Measurements from ENCODE around the gene SLTM.
"Not testable (repeated sequence)": the region's sequence is repeated elsewhere in the genome, so short reads cannot be mapped to it uniquely, and the experiment has no call there.

Gene SLTM

DNA sequence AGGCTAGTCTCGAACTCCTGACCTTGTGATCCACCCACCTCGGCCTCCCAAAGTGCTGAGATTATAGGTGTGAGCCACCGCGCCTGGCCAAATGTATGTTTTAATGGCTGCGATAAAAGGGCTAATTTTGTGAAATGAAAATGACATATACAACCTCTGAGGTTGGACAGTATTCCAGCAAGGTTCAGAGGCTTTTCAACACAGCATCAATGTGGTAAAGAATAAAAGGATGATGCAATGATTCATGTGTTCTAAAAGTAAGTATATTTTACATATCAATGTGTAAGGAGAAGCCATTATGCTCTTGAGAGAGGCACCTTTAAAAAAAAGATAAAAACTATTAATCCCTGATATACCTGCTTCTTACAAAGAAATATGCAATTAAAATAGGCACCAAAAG is 6.7 kb downstream of the SLTM start:
- DNase-seq (ENCODE audit: low read depth), result no peak

DNA sequence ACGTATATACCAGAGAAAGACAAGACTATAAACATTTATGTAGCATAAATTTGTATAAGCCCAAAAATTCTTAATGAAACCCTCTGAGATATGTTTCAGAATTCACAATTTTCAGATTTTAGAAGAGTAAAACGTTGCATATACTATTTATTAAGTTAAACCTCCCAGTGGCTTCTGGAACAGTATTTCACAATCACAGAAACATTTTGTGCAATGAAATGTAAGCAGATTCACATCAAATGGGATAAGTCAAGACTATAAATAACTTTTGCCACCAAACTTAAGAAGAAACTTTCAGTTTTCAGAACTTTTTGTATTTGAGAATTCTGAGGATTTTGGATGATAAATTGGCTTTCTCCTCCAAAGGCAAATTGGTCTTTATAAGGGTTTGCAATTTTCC is 9.2 kb downstream of the SLTM start:
- DNase-seq (ENCODE audit: low read depth), result peak; percentile 74

DNA sequence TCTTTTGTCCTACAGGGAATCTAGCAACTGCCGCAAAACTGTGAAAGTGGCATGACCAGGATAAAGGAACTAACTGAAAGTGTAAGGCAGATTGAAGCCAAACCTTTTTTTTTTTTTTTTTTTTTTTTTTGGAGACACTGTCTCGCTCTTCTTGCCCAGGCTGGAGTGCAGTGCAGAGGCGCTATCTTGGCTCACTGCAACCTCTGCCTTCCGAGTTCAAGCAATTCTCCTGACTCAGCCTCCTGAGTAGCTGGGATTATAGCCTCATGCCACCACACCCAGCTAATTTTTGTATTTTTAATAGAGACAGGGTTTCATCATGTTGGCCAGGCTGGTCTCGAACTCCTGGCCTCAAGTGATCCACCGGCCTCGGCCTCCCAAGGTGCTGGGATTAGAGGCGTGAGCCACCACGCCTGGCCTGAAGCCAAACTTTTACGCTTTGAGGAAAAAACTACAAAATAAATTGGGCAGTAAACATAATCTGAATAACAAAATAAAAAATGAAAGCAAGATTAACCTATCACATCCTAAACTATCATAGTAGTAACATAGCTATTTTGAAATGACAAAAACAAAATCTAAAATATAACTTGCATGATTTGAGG is 9.7 kb downstream of the SLTM start:
- DNase-seq (ENCODE audit: low read depth), result no peak

DNA sequence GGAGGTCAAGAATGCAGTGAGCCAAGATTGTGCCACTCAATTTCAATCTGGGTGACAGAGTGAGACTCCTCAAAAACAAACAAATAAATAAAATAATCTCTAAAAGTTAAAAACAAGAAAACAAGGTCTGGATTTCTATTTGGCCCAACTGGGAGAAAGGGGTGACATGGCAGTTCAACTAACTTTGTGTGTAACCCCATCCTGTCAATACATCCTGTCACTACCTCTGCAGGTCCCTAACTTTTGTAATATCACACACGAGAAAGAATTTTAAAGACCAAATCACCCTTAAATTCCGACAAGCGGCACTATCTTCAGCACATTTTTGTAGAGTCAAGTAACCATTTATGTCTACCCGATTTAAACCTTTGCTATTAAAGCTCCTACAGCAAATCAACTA is 10.2 kb downstream of the SLTM start:
- DNase-seq (ENCODE audit: low read depth), result no peak

DNA sequence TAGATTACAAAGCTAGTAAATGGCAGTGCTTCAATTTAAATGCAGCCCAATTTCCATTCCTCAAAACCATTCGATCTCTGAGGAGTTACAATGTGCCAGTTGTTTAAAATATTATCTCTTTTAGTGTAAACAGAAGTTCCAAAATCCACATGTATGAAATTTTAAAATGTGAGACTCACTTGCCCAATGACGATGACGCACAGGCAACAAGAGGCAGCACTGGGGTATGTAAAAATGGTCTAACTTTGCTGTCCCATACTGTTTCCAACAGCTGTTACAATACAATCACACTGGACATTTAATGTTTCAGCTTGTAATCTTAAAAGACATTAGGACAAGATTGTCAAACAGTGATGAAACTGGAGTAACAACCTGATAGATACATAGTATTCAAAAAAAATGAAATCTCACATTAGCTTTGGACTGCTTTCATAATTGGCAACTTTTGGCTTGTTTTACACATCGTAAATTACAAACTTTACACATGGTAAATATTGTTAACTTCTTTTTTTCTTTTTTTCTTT is 12.2 kb downstream of the SLTM start:
- DNase-seq (ENCODE audit: low read depth), result peak; percentile 72

DNA sequence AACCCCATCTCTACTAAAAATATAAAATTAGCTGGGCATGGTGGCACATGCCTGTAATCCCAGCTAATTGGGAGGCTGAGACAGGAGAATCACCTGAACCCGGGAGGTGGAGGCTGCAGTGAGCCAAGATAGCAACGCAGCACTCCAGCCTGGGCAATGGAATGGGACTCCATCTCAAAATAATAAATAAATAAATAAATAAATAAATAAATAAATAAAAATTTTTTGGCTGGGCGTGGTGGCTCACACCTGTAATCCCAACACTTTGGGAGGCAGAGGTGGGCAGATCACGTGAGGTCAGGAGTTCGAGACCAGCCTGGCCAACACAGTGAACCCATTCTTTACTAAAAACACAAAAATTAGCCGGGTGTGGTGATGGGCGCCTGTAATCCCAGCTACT is 13.0 kb downstream of the SLTM start:
- DNase-seq (ENCODE audit: low read depth), result not testable (repeated sequence)

DNA sequence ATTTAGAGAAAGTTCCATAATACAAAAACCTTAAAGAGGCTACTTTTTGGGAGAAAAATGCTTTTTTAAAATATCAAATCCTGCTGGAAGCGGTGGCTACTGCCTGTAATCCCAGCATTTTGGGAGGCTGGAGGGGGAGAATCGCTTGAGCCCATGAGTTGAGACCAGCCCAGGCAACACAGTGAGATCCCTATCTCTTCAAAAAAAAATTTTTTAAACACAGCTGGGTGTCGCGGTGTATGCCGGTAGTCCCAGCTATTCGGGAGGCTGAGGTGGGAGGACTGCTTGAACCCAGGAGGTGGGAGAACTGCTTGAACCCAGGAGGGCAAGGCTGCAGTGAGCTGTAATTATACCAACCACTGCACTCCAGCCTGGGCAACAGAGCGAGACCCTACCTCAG is 14.2 kb downstream of the SLTM start:
- no peak for DNase-seq (ENCODE audit: low read depth)

DNA sequence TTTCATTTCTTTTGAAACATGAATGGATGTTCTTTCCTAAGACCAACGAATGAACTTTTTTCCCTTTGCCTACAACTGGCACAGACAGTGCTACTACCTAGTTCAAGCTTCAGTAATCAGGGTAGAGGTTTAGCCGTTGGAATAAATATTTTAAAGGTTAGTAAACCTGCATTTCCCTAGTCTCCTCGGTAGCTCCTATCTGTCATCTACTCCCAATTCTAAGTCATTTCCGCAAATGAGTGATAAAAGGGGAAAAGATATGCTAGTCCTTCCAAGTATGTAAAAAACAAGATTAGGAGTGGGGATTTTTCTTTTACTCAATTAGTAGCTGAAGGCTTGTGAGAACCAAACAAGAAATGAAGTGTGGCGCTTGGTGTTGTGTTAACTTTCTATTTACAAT is 15.2 kb downstream of the SLTM start:
- DNase-seq (ENCODE audit: low read depth), result no peak

DNA sequence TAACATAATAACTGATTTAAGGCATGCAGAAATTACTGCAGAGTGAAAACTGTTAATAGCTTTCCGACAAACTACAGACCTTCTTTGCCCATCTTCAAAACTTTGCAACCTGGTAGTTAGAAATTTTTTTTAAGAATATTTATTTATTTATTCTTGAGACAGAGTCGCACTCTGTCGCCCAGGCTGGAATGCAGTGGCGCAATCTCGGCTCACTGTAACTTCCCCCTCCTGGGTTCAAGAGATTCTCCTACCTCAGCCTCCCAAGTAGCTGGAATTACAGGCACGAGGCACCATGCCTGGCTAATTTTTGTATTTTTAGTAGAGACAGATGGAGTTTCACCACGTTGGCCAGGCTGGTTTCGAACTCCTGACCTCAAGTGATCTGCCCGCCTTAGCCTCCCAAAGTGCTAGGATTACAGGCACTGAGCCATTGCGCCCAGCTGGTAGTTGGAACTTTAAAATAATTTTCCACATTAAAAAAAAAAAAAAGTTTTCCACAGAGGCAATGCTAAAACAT is 15.8 kb downstream of the SLTM start:
- peak; percentile 16 for DNase-seq (ENCODE audit: low read depth)

DNA sequence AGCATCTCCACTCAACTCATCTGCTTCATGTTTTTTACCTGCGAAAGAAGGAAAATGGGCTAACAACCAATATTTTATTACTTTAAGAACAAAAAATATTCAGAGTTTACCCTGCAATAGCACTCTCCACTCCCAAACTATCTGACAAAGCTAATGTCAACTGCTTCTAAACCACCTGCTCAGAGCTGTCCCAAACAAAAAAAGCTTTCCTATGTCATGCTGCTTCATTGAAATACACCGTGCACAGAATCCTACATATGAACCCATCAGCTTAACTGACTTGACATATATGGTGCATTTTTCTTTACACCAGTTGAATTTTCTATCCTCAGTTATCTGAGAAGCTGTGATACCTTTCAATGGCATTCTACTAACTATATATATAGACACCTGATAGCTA is 16.5 kb downstream of the SLTM start:
- DNase-seq (ENCODE audit: low read depth), result no peak

DNA sequence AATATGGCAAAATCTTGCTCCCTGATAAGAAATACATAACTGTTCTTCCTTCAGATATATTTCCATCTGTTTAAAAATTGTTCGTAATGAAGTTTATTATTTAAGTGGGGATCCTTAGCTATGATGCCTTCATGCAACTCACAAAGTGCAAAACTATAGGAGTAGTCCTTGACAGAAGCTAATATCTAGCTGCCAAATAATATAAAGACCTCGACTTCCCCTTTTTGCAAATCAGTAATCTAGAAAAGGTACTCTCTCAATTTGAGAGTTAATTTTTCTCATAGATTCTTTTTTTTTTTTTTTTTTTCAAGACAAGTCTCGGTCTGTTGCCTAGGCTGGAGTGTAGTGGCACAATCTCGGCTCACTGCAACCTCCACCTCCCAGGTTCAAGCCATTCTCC is 23.0 kb downstream of the SLTM start:
- DNase-seq (ENCODE audit: low read depth), result no peak

DNA sequence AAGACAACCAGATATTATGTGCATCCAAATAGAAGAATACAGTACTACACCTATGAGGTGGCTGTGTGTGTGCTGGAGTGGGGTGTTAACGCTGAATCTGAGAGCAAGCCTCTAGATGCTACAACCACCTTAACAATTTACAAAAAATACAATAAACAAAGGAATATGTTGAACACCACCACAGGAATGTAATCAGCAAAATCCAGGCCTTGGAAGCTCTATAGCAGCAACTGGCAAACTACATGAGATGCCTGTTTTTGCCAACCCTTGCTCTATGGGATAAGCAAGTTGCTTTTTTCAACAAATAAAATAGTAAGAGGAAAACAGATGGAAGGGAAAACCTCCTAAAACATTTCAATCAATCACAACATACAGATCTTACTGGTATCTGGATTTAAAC is 23.9 kb downstream of the SLTM start:
- DNase-seq (ENCODE audit: low read depth), result peak; percentile 10

DNA sequence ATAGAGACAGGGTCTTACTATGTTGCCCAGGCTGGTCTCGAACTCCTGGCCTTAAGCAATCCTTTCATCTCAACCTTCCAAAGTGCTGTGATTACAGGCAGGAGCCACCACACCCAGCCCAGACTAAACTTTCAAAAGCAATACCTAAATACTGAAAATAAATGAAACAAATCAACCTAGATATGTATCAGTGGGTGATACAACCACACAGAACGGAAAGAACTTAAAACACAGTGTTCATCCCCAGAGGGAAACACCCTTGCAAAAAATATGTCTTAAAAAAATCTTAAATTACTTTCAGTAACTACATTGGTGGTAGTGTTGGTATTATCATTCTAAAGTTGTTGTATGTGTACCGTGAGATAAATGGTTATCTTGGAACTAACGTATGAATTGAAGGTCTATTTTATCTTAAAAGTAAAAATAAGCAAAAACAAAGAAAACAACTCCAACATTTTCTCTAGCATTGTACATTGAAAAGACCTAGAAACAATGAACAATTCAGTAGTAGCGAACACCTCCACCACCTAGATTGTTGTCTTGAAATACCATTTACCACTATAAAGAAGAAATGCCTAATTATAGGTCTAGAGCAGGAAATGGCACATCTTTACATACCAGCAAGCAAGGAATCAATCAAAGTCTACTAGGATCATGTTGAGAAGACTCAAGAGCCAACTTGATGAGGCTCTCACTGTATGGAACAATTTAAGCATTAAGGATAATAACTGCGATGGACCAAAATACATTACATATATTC is 24.7 kb downstream of the SLTM start:
- no peak for DNase-seq (ENCODE audit: low read depth)

DNA sequence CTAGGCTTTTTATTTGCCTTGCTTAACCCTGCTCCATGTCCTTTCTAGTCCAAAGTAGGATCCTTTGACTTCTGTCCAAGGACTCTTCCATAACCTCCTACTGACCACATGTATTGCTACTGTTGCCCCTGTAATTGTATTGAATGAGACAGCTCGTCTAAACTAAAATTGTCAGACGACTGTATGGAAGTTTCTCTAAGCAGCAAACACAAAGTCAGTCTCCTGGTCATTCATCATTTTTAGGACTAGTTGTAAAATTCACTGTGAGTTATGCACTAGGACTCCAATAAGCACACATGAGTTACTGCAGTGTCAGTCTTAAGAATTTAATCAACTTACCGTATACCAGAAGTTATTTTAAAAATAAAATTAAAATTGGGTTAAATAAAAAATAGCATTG is 32.8 kb downstream of the SLTM start:
- DNase-seq (ENCODE audit: low read depth), result no peak

DNA sequence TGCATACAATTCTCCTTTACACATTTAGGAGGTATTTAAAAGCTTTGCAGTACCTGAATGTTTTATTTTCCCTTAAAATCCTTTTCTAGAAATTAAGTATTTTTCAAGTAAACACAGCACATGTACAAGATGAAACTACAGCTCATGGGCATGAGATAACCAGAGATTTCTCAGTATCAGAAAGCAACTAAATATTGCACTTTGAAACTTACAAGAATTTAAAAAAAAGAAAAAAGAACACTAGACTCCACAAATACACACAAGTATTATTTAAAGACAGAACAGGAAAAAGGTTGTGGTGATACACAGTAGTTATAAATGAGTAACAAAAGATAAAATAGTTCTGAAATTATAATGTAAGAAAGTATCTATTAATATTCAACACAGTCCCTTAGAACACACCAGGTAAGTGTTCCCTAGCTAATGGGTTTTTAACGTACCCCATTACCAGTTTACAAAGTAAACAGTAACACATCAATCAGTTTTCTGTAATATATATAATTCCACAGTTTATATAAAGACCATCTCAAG is 35.3 kb downstream of the SLTM start:
- DNase-seq (ENCODE audit: low read depth), result no peak

DNA sequence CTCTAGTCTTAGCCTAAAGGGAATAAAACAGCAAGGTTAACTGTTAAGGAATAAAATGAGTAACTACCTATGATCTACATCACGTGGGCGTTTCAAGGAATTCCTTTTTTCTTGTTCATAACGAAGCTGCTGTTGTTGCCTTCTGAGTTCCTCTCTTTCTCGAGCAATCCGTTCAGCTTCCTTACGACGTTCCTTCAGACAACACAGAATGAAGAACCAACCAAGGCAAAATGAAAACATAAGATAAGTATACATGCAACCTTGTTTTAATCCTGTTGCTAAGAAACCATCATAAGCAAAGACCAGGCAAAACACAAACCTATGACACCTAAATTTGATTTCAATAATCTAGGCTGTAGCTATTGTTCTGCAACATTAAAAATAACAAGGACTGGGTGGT is 44.1 kb downstream of the SLTM start:
- no peak for DNase-seq (ENCODE audit: low read depth)

DNA sequence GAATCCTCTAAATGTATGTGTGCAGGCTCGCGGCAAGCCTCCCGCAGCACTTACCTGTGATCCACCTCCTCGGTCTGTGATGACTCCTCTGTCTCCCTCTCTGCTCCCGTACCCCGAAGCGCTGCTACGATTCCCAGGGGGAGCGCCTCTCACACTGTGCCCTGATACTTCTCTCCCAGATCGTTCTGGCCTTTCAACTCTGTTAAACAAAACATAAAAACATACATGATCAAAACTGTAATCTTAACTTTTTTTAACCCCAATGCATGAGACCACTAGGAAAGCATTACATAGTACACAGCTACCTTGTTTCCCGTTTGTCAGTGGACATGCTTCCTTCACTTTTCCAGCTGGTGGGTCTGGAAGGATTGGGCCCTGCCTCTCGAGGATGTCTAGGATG is 46.6 kb downstream of the SLTM start:
- no peak for DNase-seq (ENCODE audit: low read depth)

DNA sequence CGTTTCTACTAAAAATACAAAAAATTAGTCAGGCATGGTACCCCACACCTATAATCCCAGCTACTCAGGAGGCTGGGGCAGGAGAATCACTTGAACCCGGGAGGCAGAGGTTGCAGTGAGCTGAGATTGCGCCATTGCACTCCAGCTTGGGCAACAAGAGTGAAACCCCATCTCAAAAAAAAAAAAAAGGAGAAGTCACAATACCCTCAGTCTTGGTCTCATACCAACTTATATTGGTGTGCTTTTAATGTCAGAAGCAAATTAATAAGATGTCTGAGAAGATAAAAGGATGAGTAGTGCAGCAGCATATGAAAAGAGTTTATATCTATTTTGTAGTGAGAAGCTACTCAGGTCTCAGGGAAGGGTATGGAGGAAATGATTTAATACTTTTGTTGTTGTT is 49.6 kb downstream of the SLTM start:
- DNase-seq (ENCODE audit: low read depth), result not testable (repeated sequence)

DNA sequence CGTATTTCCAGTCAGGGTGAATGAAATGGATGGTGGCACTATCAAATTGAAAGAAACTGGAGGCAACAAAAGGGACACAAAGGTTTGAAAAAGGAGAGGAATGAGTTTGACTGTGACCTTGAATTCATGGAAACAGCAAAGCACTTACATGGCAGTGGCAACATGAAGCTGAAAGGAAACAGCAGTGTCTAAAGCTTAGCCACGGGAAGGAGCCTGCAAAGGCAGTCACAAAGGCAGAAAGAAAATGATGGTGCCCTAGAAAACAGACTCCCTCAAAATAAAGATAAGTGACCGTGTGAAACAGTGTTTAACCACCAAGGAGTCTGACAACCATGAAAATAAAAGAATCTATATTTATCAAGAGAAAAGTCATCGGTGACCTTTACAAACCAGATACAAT is 51.2 kb downstream of the SLTM start:
- DNase-seq (ENCODE audit: low read depth), result no peak

DNA sequence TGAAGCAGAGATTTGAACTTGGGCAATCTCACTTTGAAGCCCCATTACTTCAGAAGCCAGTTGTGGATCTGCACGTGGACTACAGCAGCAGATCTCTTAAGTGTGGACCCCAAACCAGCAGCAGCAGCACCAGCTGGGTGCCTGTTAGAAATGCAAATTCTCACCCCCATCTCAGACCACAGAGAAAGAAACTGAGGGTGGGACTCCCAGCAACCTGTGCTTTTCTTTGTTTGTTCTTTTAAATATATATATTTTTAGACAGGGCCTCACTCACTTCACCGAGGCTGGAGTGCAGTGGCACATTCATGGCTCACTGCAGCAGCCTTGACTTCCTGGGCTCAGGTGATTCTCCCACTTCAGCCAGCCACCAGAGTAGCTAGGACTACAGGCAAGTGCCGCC is 53.2 kb downstream of the SLTM start:
- no peak for DNase-seq (ENCODE audit: low read depth)

DNA sequence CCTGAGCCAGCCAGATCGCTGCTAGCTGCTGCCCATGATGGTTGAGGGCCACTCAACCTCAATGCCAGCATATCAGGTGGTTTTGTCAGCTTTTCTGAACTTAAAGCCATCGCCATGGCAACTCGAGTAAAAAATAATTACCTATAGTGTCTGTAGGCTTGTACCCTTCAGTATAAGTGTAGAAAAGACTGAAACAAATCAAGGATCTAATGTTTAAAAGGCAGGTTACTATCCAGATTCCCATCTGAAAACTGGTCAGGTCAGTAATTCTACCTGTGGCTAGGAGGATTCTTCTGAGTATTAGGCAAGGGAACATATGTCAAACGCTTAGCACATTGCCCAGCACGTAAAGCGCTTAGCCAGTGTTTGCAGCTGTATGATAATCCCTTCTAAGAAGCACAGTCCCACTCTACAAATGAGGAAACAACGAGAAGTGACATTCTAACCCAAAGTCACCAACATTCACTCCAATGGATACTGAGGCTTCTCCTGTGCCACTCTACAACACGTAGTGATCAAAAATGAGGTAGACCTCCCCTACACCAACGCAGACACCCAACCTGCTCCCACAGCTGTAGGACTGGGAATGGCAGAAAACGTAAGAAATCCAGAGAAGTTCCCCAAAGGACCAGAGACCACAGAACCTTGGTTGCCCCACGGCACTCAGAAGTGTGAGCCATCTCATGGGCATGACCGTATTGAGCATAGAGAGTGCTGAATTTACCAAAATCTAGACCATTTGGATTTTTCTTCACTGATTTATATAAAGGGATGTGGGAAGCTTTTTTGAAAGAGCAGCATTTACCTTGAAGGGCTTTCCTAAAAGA is 55.3 kb downstream of the SLTM start:
- no peak for DNase-seq (ENCODE audit: low read depth)

DNA sequence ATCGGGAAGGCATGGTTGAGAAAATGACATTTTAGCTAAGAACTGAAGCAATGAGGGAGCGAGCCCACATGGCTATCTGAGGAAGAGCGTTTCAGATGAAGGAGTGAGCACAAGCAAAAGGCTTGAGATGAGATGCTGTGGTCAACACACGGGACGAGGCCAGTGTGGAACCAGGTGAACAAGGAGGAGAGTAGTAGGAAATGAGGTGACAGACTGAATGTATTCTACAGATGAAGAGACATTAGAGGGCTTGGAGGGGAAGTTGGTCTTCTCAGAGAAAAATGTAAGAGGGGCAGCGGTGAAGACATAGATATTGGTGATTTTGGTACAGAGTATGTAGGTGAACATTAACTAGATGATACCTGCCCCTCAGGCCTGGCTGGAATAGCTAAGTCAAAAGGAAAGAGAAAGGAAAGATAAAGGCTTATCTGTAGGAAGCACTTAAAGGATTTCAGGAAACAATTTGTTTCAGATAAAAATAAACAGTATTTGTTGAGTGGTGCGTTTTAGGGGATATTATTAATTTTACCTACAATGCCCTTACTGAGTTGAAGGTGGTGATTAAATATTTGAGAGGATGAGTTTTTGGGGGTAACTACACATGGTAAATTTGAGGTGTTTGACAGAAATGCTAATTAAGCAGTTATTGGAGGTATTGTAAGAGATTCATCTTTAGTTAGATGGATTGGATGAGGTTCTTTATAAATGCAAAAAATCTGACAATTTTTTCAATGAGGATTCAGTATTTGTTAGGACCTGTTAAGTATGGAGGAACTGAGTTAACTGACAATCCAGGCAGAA is 57.0 kb downstream of the SLTM start:
- DNase-seq (ENCODE audit: low read depth), result no peak

Measured in fibroblast of gingiva (primary cell).